Activated CD4-positive, alpha-beta T cell treated with anti-CD3 and anti-CD28 coated beads for 48 hours (primary cell): ENCODE measurements around the gene COMMD6.

Experiments used
- DNase-seq: peaks from one replicate; pipeline ENCODE4 v3.0.0-alpha.2; 2020

COMMD6 gene

GRCh38 chr13:75518439-75519088, 19.1 kb downstream of the COMMD6 start:
- no peak for DNase-seq

GRCh38 chr13:75514080-75514995, 23.3 kb downstream of the COMMD6 start:
- no peak for DNase-seq

GRCh38 chr13:75513271-75513670, 24.4 kb downstream of the COMMD6 start:
- no peak for DNase-seq

GRCh38 chr13:75512253-75512652, 25.4 kb downstream of the COMMD6 start:
- no peak for DNase-seq

GRCh38 chr13:75511051-75511625, 26.5 kb downstream of the COMMD6 start:
- DNase-seq = no peak

- no peak for DNase-seq
These were observed 29.6 kb downstream of the COMMD6 start for GRCh38 chr13:75508002-75508548.

- no peak for DNase-seq
These were observed 30.3 kb downstream of the COMMD6 start for GRCh38 chr13:75507027-75508001.

GRCh38 chr13:75506018-75506417, 31.6 kb downstream of the COMMD6 start:
- no peak for DNase-seq

- no peak for DNase-seq
These were observed 32.3 kb downstream of the COMMD6 start for GRCh38 chr13:75505327-75505726.

GRCh38 chr13:75495938-75496337, 41.7 kb downstream of the COMMD6 start:
- no peak for DNase-seq

GRCh38 chr13:75494491-75494890, 43.1 kb downstream of the COMMD6 start:
- DNase-seq = no peak

GRCh38 chr13:75493156-75493555, 44.5 kb downstream of the COMMD6 start:
- DNase-seq = no peak

- no peak for DNase-seq
These were observed 45.3 kb downstream of the COMMD6 start for GRCh38 chr13:75492389-75492788.

GRCh38 chr13:75491376-75491775, 46.3 kb downstream of the COMMD6 start:
- no peak for DNase-seq

- no peak for DNase-seq
These were observed 48.0 kb downstream of the COMMD6 start for GRCh38 chr13:75489502-75490263.

GRCh38 chr13:75486146-75487062, 51.2 kb downstream of the COMMD6 start:
- DNase-seq = no peak

GRCh38 chr13:75485286-75486062, 52.2 kb downstream of the COMMD6 start:
- no peak for DNase-seq

GRCh38 chr13:75482820-75483079, 54.9 kb downstream of the COMMD6 start:
- DNase-seq = no peak

- DNase-seq = peak; percentile 71
These were observed 55.4 kb downstream of the COMMD6 start, which contains the start of gene TBC1D4 for GRCh38 chr13:75482070-75482819. TBC1D4 (minus strand) TSS chr13:75482169; CDS start chr13:75481767, 402 bp downstream.
